A673 (cell line): ENCODE data around the gene SH2D1A. TPM values are rescaled to one million over a fixed set of nuclear protein-coding genes. Genes with fewer than 3 reads are reported as not detected.

ENCODE experiments used
- BruUV-seq: library from RNA; stranded (reverse); fragments of 400-500 nt; replicated peaks from 2 replicates; lab custom pipeline; 2021; lab: Mats Ljungman, UMichigan
- CTCF ChIA-PET: fragments of 300-600 bp; sonication (Branson Sonifier 250); formaldehyde crosslinking; loops from one replicate; lab custom pipeline; 2022; ENCODE audit warnings: antibody characterized with exemption; lab: Charles Lee
- POLR2A ChIA-PET: fragments of 300-600 bp; sonication (Branson Sonifier 250); formaldehyde crosslinking; loops from one replicate; lab custom pipeline; 2022; ENCODE audit warnings: antibody characterized with exemption; ENCODE audit not compliant: low non-redundant PET; lab: Charles Lee
- DNase-seq: peaks from one replicate; pipeline ENCODE4 v3.0.0-alpha.2; 2015; ENCODE audit warnings: low spot score
- H3K27ac ChIP-seq: fragments of 200-600 bp; sonication (generic); 2 replicates; pipeline ENCODE4 v1.5.1; 2016; ENCODE audit warnings: mixed run types, low read depth, mild to moderate bottlenecking, mixed read lengths, antibody characterized with exemption, low read length; ENCODE audit not compliant: poor library complexity, severe bottlenecking
- H3K27me3 ChIP-seq: fragments of 200-600 bp; sonication (generic); replicated peaks from 2 replicates; pipeline ENCODE4 v1.6.1; 2017; ENCODE audit warnings: mixed run types, low read depth, mild to moderate bottlenecking, mixed read lengths, antibody characterized with exemption, low read length; ENCODE audit not compliant: insufficient read depth, poor library complexity
- H3K36me3 ChIP-seq: fragments of 200-600 bp; sonication (generic); 2 replicates; pipeline ENCODE4 v1.6.1; 2016; ENCODE audit warnings: mixed run types, mild to moderate bottlenecking, mixed read lengths, antibody characterized with exemption, low read length; ENCODE audit not compliant: insufficient read depth, poor library complexity, severe bottlenecking
- H3K4me1 ChIP-seq: fragments of 200-600 bp; sonication (generic); 2 replicates; pipeline ENCODE4 v1.6.1; 2017; ENCODE audit warnings: mixed run types, mild to moderate bottlenecking, mixed read lengths, antibody characterized with exemption, low read length; ENCODE audit not compliant: insufficient read depth, poor library complexity, severe bottlenecking
- H3K4me3 ChIP-seq: fragments of 200-600 bp; sonication (generic); 2 replicates; pipeline ENCODE4 v1.5.1; 2016; ENCODE audit warnings: low read depth, mixed run types, mild to moderate bottlenecking, mixed read lengths, low read length; ENCODE audit not compliant: poor library complexity, severe bottlenecking
- H3K9me3 ChIP-seq: fragments of 200-600 bp; sonication (generic); 2 replicates; pipeline ENCODE4 v1.6.1; 2016; ENCODE audit warnings: mixed run types, low read depth, mild to moderate bottlenecking, mixed read lengths, antibody characterized with exemption, low read length; ENCODE audit not compliant: poor library complexity, severe bottlenecking
- CTCF ChIP-seq: fragments of 300-800, 200-600 bp; sonication (generic); conservative IDR thresholded peaks from 2 replicates; pipeline ENCODE4 v1.5.1; 2017; ENCODE audit warnings: low read depth, mild to moderate bottlenecking, antibody characterized with exemption, low read length, moderate library complexity, mixed read lengths
- EZH2 ChIP-seq: fragments of 200-600 bp; sonication (generic); IDR thresholded peaks from 2 replicates; pipeline ENCODE4 v1.6.1; 2017; ENCODE audit warnings: borderline replicate concordance, low read depth, mild to moderate bottlenecking, mixed read lengths, antibody characterized with exemption, low read length; ENCODE audit not compliant: poor library complexity, severe bottlenecking
- intact Hi-C: fragments of 100-400 bp; cut with micrococcal nuclease; formaldehyde crosslinking; loops from one replicate; pipeline ENCODE4 v1.10.0; 2022; ENCODE audit not compliant: unreplicated experiment
- total RNA-seq: library from RNA; stranded (reverse); gene quantifications from 2 replicates; pipeline ENCODE4 v1.2.3, GENCODE V29; 2021

The SH2D1A gene
- total RNA-seq, 1 experiment from 2014 or later: 0.71 TPM

- Histone ChIP-seq H3K36me3 (no peaks in the 10 kb centered on the region), H3K4me3 (no peak overlapping the region), H3K27ac (no peak overlapping the region), H3K9me3 (no peaks in the 10 kb centered on the region), H3K4me1 (no peaks in the 10 kb centered on the region), H3K27me3 (no peaks in the 10 kb centered on the region)
- TF ChIP-seq CTCF (no peak), EZH2 (no peak)
- POLR2A ChIA-PET: no interaction called here
- no TSS peak for BruUV-seq
- CTCF ChIA-PET: no interaction called here
- intact Hi-C loops: no loop called here
- no peak for DNase-seq
Measured at GRCh38 chrX:124341396-124342132, 4.8 kb upstream of the SH2D1A start.

- POLR2A ChIA-PET: no interaction called here
- Histone ChIP-seq H3K4me3 (no peak overlapping the region), H3K36me3 (no peaks in the 10 kb centered on the region), H3K27ac (no peak overlapping the region), H3K4me1 (no peaks in the 10 kb centered on the region), H3K27me3 (no peaks in the 10 kb centered on the region), H3K9me3 (no peaks in the 10 kb centered on the region)
- CTCF ChIA-PET: no interaction called here
- DNase-seq: no peak
- intact Hi-C loops: no loop called here
- TF ChIP-seq EZH2 (no peak), CTCF (no peak)
- no TSS peak for BruUV-seq
Measured at GRCh38 chrX:124342174-124342867, 4.0 kb upstream of the SH2D1A start.

GRCh38 chrX:124343016-124343415, 3.3 kb upstream of the SH2D1A start:
- POLR2A ChIA-PET: interaction anchor here (0.6 kb wide), 1 partner anchor 58 kb away, joined by 5 read pairs; no protein-coding TSS in a partner anchor
- no peak for DNase-seq
- intact Hi-C loops: no loop called here
- no peaks in the 10 kb centered on the region for H3K27me3 ChIP-seq
- no peak overlapping the region for H3K27ac ChIP-seq
- TF ChIP-seq CTCF (no peak), EZH2 (no peak)
- no peaks in the 10 kb centered on the region for H3K36me3 ChIP-seq
- no peak overlapping the region for H3K4me3 ChIP-seq
- no TSS peak for BruUV-seq
- CTCF ChIA-PET: no interaction called here
- no peaks in the 10 kb centered on the region for H3K9me3 ChIP-seq
- H3K4me1 ChIP-seq: no peaks in the 10 kb centered on the region
